ENCODE results near the gene RPS15. TPM values are rescaled to one million over a fixed set of nuclear protein-coding genes. Genes with fewer than 3 reads are reported as not detected.
A peak's percentile ranks its signal among the peaks of the same experiment; 100 is the strongest.

RPS15 gene
- total and polyA plus RNA-seq, 9 of the 15 experiments (the other 6 are each of a cell fraction or from before 2014, with no cell fraction given), result 605 to 2,791 (median 957) TPM

DNA sequence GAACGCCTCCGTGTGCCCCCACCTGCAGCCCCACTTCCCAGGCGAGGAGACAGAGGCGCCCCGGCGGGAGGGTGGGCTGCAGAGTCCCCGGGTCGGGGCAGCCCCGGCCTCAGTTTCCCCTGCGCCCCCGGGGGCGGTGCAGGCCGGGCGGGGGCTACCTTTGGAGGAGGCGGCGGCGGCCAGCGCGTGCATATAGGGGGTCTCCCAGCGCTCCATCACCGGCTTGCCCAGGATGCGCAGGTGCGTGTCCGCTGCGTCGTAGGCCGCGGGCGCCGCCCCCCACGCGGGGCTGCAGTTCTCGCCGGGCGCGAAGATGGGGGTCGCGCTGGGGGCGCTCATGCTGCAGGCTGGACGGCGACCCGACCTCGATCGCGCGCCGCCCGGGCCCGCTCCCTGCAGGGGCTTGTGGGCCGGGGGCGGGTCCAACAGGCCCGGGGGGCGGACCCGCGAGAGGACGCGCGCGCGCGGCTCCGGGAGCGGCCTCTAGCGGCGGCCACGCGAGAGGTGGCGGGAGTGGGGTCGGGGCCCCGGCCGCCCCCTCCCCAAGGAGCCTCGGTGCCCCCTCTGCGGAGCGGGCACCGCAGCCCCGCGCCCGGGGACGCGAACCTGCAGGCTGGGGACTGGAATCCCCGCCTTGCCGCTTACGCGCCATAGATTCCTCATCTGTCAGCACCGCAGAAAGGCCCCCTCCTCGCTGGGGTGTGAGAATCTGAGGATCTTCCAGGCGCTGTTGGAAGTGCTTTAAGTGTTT lies 36.9 kb upstream of the RPS15 start, which contains the start of gene GAMT (continued):
- TF ChIP-seq GATAD2B (IDR thresholded peaks at IDR 0.05; ENCODE audit: borderline replicate concordance) (peak; percentile 95), RB1 (IDR thresholded peaks at IDR 0.05; ENCODE audit: low read depth) (peak; percentile 91), ELF2 (CRISPR knock-in tag; IDR thresholded peaks at IDR 0.05) (0 out of 2 replicates have a peak, but pooled peaks have one; percentile 42), SUPT5H (IDR thresholded peaks at IDR 0.05) (no peak), RFX7 (CRISPR knock-in tag; IDR thresholded peaks at IDR 0.05) (no peak), POLR2AphosphoS5 (IDR thresholded peaks at IDR 0.05; ENCODE audit: control insufficient read depth, insufficient read depth, low read depth, low read length) (no peak), E2F3 (CRISPR knock-in tag; IDR thresholded peaks at IDR 0.05) (peak; percentile 81), STAT5B (CRISPR knock-in tag; IDR thresholded peaks at IDR 0.05) (no peak), TBL1XR1 (IDR thresholded peaks at IDR 0.05; ENCODE audit: low read length in 2 of 2) (no peak), THRAP3 (IDR thresholded peaks at IDR 0.05; ENCODE audit: borderline replicate concordance) (no peak), RFX1 (IDR thresholded peaks at IDR 0.05) (no peak), ARID2 (IDR thresholded peaks at IDR 0.05) (no peak), RUNX1 (IDR thresholded peaks at IDR 0.05; ENCODE audit: low read depth) (no peak), ZKSCAN1 (IDR thresholded peaks at IDR 0.05; ENCODE audit: low read depth, low read length) (no peak), FOS (IDR thresholded peaks at IDR 0.05; ENCODE audit: extremely low read depth, insufficient read length) (no peak), ZNF274 (IDR thresholded peaks at IDR 0.05; ENCODE audit: borderline replicate concordance, low read depth, low read length) (no peak), MAFF (IDR thresholded peaks at IDR 0.05; ENCODE audit: low read length) (no peak), WHSC1 (IDR thresholded peaks at IDR 0.05; ENCODE audit: low read length) (no peak)
- TF ChIP-seq, protein P1, sequence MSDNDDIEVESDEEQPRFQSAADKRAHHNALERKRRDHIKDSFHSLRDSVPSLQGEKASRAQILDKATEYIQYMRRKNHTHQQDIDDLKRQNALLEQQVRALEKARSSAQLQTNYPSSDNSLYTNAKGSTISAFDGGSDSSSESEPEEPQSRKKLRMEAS (CRISPR knock-in tag; IDR thresholded peaks at IDR 0.05), result 0 out of 2 replicates have a peak, but pooled peaks have one; percentile 12
- TF ChIP-seq, protein P2, sequence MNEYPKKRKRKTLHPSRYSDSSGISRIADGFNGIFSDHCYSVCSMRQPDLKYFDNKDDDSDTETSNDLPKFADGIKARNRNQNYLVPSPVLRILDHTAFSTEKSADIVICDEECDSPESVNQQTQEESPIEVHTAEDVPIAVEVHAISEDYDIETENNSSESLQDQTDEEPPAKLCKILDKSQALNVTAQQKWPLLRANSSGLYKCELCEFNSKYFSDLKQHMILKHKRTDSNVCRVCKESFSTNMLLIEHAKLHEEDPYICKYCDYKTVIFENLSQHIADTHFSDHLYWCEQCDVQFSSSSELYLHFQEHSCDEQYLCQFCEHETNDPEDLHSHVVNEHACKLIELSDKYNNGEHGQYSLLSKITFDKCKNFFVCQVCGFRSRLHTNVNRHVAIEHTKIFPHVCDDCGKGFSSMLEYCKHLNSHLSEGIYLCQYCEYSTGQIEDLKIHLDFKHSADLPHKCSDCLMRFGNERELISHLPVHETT (CRISPR knock-in tag; conservative IDR thresholded peaks at IDR 0.05 in 1 of 2, IDR thresholded peaks at IDR 0.05 in 1 of 2), result no peak
- TF ChIP-seq, protein P3, sequence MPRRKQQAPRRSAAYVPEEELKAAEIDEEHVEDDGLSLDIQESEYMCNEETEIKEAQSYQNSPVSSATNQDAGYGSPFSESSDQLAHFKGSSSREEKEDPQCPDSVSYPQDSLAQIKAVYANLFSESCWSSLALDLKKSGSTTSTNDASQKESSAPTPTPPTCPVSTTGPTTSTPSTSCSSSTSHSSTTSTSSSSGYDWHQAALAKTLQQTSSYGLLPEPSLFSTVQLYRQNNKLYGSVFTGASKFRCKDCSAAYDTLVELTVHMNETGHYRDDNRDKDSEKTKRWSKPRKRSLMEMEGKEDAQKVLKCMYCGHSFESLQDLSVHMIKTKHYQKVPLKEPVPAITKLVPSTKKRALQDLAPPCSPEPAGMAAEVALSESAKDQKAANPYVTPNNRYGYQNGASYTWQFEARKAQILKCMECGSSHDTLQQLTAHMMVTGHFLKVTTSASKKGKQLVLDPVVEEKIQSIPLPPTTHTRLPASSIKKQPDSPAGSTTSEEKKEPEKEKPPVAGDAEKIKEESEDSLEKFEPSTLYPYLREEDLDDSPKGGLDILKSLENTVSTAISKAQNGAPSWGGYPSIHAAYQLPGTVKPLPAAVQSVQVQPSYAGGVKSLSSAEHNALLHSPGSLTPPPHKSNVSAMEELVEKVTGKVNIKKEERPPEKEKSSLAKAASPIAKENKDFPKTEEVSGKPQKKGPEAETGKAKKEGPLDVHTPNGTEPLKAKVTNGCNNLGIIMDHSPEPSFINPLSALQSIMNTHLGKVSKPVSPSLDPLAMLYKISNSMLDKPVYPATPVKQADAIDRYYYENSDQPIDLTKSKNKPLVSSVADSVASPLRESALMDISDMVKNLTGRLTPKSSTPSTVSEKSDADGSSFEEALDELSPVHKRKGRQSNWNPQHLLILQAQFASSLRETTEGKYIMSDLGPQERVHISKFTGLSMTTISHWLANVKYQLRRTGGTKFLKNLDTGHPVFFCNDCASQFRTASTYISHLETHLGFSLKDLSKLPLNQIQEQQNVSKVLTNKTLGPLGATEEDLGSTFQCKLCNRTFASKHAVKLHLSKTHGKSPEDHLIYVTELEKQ (CRISPR knock-in tag; IDR thresholded peaks at IDR 0.05), result no peak
- TF ChIP-seq, protein P4, sequence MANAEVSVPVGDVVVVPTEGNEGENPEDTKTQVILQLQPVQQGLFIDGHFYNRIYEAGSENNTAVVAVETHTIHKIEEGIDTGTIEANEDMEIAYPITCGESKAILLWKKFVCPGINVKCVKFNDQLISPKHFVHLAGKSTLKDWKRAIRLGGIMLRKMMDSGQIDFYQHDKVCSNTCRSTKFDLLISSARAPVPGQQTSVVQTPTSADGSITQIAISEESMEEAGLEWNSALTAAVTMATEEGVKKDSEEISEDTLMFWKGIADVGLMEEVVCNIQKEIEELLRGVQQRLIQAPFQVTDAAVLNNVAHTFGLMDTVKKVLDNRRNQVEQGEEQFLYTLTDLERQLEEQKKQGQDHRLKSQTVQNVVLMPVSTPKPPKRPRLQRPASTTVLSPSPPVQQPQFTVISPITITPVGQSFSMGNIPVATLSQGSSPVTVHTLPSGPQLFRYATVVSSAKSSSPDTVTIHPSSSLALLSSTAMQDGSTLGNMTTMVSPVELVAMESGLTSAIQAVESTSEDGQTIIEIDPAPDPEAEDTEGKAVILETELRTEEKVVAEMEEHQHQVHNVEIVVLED (CRISPR knock-in tag; IDR thresholded peaks at IDR 0.05), result peak; percentile 37

Data from K562 (cell line).